ENCODE measurements around the gene IZUMO4. TPM values are rescaled to one million over a fixed set of nuclear protein-coding genes. Genes with fewer than 3 reads are reported as not detected.
A peak's percentile ranks its signal among the peaks of the same experiment; 100 is the strongest.

The IZUMO4 gene
- total RNA-seq, 1 experiment from 2014 or later = 4.0 TPM

DNA sequence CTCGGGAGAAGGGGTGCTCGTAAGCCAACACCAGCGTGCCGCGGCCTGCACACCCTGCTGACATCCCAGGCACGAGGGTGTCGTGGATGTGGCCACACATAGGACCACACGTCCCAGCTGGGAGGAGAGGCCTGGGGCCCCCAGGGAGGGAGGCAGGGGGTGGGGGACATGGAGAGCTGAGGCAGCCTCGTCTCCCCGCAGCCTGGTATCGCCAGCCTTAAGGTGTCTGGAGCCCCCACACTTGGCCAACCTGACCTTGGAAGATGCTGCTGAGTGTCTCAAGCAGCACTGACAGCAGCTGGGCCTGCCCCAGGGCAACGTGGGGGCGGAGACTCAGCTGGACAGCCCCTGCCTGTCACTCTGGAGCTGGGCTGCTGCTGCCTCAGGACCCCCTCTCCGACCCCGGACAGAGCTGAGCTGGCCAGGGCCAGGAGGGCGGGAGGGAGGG lies 2.4 kb downstream of the IZUMO4 start:
- DNase-seq (ENCODE audit: low spot score) = no peak
- in situ Hi-C loops (cut with HindIII; ENCODE audit: low sequenced_read_pairs) = no loop called here

DNA sequence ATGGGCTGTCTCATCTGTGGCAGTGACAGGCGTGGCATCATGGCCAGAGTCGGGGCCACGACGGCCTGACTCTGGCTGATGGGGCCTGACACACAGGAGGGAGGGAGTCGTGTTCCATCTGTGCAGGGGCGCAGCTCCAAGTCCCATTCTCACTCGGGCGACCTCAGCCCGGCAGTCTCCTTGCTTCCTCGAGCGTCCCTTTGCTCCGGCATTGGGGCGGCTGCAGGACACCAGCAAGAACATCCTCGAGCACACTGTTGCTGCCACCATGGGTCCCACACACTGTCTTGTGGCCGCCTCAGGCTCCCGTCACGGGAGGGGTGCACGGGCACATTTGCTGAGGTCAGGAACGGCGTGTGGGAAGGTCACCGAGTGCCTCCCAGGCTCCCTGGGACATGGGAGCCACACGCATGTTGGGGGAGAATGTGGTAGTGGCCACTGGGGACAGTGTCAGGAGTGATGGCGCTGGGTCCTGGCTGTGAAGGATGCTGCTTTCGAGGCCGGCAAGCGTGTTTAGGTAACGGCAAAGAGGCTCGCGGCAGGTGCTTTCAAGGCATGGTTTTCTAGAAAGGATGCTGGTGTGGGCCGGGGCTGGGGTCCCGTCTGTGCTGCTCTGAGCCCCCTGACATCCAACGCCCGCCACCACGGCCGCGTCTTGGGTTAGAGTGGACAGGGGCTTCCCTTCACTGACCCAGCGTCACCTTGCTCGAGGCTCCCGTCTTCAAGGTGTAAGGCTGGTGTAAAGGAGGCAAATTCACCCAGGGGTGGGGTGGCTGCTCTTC lies 3.4 kb downstream of the IZUMO4 start:
- DNase-seq (ENCODE audit: low spot score) = peak; percentile 25
- in situ Hi-C loops (cut with HindIII; ENCODE audit: low sequenced_read_pairs) = loop anchor here (25.0 kb wide), 1 partner anchor 112 kb away; no protein-coding TSS in a partner anchor

DNA sequence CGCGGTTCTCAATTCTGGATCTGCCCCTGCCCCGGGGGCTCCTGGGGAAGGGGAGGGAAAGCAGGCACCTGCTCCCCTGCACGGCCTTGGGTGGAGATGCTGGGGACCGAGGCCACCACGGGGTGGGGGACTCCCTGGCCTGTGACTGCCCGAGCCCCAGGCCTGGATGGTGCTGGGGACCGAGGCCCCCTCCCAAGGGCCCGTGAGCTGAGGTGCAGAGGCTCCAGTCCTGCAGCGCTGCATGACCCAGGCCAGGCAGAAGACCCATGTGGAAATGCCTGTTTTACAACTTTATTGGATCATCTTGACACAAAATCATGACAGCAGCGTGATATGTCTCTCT lies 4.0 kb downstream of the IZUMO4 start:
- no peak for DNase-seq (ENCODE audit: low spot score)
- in situ Hi-C loops (cut with HindIII; ENCODE audit: low sequenced_read_pairs) = loop anchor here (25.0 kb wide), 1 partner anchor 112 kb away; no protein-coding TSS in a partner anchor

DNA sequence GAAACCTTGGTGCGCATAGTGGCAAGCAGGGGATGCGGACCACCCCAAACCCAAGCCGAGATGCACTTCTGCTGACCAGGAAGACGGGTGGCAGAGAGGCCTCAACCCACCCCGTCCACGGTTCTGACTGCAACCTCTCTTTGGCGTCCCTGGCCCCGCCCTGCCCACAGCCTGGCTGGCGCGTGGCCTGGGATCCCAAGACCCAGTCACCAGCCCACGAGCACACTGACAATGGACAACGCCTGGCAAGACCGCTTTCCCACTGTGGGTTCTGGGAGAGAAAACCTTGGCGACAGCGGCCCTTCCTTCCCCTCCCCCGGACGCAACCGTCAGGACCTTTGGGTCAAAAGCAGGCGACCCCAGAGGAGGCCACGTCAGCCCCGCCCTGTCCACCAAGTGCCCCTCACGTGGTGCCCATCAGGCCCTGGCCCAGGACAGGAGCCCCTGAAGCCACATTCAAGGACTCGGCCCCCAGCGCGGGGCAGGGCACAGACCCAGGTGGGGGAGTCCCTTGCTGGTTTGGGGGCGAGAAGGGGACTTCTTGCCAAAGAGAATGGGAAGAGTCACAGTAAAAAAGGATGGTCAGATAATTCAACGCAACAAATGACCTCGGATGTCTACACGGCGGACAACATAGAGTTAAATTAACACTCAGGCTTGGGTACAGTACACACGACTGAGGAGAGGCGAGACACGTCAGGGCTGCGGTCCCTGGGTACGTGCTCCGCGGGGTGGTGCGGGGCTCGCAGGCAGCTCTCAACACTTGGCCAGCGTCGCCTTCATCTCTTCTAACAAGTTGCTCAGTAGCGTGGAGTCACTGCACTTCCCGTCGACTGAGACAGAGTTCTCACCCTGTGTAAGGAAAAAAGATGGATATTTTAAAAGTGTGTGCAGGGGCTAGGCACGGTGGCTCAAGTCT lies 5.0 kb downstream of the IZUMO4 start:
- no peak for DNase-seq (ENCODE audit: low spot score)
- in situ Hi-C loops (cut with HindIII; ENCODE audit: low sequenced_read_pairs) = loop anchor here (25.0 kb wide), 1 partner anchor 111 kb away; no protein-coding TSS in a partner anchor

DNA sequence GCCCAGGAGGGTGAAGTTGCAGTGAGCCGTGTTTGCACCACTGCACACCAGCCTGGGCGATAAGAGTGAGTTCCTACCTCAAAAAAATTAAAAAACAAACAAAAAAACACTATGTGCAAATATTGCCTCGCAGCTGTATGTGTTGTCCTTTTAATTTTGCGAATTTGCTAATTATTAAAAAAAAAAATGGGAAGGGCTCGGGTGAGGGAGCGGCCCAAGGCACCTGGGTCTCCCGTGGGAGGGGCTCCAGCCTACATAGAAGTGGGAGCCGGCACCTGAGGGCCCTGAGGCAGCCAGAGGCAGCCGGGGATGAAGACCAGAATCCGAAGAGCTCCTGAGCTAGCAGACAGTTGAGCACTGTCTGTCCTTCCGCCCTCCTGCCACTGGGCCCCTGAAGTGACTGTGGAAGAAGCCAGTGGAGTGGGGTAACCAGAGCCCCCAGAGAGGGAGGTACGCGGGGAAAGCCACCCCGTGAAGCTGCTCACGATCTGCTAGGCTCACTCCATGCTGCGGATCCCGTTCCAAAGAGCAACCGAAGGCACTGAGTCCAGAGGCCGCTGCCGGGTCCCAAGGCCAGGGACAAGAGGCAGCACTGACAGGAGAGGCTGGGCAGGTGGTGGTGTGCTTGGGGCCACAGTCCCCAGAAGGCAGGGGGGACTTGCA lies 6.5 kb downstream of the IZUMO4 start:
- in situ Hi-C loops (cut with HindIII; ENCODE audit: low sequenced_read_pairs) = loop anchor here (25.0 kb wide), 1 partner anchor 109 kb away; no protein-coding TSS in a partner anchor
- no peak for DNase-seq (ENCODE audit: low spot score)

DNA sequence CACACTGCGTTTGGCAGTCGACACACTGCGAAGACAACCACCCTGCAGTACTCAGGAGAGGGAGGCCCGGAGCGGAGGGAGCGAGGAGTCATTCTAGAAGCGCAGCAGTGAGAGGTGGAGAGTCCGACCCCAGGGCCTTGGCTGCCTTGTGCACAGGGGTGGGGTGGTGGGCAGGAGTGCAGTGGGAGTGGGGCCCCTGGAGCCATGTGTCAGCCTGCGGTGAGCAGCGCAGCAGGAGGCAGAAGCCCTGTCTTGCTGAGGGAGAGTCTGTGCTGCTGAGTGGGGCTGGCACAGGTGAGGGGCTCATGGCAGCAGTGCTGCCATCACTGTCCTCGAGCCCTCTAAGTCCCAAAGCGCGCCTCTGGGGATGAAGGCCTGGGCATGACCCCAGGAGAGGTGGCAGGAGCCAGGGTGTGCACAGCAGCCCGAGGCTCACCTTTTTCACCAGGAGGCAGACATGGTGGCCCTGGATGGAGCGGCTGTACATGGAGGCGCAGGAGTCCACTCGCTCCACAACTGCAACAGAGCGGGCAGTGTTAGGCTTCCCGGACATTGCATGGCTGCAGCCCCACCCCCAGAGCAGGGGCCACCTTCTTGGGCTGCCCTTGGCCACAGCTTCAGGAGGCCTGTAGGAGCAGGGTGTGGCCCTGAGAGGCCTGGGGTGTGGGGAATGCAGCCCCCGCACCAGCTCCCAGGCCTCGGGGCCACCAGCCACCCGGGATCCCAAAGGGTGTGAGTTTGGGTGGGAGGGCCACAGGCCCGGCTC lies 11.7 kb downstream of the IZUMO4 start:
- in situ Hi-C loops (cut with HindIII; ENCODE audit: low sequenced_read_pairs) = loop anchor here (25.0 kb wide), 1 partner anchor 104 kb away; no protein-coding TSS in a partner anchor
- DNase-seq (ENCODE audit: low spot score) = no peak

DNA sequence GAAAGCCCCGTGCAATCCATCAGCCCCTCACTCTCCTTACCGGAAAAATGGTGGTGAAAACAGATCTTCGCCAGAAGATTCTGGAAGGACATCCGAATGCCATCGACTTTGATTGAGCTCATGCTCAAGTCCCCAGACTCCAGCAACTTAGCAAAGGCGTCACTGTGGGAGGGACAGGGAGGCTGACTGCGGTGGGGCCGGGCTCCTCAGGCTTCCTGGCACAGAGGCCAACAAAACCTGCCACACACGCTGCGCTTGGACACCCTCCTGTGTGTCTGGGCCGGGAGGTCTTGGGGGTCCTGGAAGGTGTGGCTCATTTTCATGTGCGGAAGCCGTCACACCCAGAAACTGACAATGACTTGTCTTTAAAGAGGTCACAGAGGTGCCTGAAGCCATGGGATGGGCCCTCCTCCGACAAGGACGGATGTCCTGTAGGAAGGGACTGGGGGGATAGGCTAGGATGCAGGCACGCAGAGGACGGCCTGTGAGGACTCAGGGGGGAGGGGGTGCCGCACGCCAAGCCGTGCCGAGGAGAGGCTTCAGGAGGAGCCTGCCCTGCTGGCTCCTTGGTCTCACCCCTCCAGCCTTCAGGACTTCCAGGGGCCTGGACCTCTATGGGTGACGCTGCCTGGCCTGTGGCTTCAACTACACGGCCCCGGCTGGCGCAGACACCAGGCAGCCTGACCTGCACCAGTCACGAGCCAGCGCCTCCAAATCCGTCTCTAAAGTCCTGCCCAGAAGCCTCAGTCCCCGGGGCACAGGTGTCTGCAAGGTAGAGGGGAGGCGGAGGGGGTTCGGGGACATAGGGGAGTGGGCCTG lies 12.5 kb downstream of the IZUMO4 start:
- in situ Hi-C loops (cut with HindIII; ENCODE audit: low sequenced_read_pairs) = loop anchor here (25.0 kb wide), 1 partner anchor 103 kb away; no protein-coding TSS in a partner anchor

DNA sequence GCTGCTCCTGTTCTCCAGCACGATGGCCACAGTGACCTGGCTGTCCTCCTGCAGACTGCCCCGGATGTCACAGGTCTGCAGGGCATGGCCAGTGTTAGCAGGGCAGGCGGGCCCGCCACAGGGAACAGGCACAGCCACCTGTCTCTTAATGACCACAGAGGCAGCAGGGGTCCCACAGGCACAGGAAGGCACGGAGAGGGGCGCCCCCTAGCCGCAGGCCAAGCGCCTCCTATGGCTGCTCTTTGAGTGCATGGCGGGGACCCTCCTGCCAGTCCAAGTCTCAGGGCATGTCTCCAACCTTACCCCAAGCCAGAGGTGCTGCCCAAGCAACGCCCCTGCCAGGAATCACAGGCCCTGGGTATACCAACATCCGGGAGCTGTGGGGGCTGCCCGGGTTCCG lies 14.1 kb downstream of the IZUMO4 start:
- DNase-seq (ENCODE audit: low spot score) = peak; percentile 94
- in situ Hi-C loops (cut with HindIII; ENCODE audit: low sequenced_read_pairs) = loop anchor here (25.0 kb wide), 1 partner anchor 101 kb away; no protein-coding TSS in a partner anchor

More for the DNA sequence above, 12.5 kb downstream of the IZUMO4 start:
- DNase-seq (ENCODE audit: low spot score) = no peak

DNA sequence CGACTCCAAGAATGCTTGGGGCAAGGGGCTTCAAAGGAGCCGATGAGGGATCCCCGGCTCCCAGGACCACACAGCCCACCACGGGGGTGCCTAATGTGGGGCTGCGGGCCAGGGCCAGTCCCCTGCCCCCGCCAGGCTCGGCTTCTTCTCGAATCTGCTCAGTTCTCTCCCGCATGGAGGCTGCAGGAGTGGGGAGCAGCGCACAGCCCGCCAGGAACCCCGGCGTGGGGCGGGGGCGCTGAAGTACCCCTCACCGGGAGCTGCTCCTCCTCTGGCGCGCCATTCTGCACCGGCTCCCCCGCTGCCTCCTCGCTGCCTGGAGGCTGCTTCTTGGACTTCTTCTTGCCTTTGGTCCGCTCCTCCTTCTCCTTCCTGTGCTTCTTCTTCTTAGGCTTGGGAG lies 14.7 kb downstream of the IZUMO4 start:
- in situ Hi-C loops (cut with HindIII; ENCODE audit: low sequenced_read_pairs) = loop anchor here (25.0 kb wide), 1 partner anchor 101 kb away; no protein-coding TSS in a partner anchor
- DNase-seq (ENCODE audit: low spot score) = no peak

DNA sequence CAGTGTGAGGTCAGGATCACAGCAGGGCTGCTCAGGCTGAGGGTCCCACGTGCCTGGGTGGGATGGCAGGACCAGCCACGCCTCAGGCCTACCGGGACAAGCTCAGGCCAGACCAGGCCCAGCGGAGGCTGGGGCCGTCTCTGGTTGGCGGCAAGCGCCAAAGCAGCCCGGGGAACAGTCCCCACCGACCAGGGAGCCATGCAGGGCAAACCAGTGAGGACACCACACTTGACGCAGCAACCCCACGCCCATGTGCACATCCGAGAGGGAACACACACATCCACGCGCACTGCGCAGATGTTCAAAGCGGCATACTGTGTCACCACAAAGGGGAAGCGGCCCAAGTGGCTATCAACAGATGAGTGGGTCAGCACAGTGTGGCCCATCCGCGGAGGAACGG lies 15.2 kb downstream of the IZUMO4 start:
- no peak for DNase-seq (ENCODE audit: low spot score)
- in situ Hi-C loops (cut with HindIII; ENCODE audit: low sequenced_read_pairs) = loop anchor here (25.0 kb wide), 1 partner anchor 100 kb away; no protein-coding TSS in a partner anchor

DNA sequence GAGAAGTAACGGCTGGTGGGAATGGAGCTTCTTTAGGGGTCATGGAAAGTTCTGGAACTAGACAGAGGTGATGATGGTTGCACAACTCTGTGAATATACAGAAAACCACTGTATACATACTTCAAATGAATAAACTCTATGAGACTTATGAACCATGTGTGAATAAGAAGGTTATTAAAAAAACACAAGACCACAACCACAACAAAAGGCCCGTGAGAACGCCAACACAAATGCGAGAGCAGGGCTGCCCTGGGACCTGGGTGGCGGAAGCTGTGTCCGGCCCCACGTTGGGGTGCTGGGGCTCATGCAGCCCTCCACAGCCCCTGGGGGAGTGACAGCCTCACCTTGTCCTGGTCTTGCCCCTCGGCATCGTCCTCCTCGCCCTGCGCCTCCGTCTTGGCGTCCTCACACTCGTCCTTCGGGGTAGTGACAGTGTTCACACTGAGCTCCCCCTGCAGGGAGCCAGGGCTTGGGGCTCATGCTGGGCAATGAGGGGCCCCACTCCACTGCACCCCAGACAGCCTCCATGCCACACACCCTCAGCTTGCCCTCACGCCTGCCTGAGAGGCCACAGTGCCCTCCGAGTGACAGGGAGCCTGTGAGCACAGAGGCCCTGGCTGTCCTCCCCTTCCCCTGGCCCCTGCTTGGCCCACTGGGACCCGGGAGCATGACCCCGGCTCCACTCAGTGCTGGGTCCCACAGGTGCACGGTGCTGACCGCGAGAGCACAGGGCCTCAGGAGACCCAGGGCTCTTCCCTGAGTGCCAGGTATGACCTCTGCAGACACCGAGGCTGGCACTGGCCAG lies 16.0 kb downstream of the IZUMO4 start:
- in situ Hi-C loops (cut with HindIII; ENCODE audit: low sequenced_read_pairs) = loop anchor here (25.0 kb wide), 1 partner anchor 100 kb away; no protein-coding TSS in a partner anchor
- no peak for DNase-seq (ENCODE audit: low spot score)

DNA sequence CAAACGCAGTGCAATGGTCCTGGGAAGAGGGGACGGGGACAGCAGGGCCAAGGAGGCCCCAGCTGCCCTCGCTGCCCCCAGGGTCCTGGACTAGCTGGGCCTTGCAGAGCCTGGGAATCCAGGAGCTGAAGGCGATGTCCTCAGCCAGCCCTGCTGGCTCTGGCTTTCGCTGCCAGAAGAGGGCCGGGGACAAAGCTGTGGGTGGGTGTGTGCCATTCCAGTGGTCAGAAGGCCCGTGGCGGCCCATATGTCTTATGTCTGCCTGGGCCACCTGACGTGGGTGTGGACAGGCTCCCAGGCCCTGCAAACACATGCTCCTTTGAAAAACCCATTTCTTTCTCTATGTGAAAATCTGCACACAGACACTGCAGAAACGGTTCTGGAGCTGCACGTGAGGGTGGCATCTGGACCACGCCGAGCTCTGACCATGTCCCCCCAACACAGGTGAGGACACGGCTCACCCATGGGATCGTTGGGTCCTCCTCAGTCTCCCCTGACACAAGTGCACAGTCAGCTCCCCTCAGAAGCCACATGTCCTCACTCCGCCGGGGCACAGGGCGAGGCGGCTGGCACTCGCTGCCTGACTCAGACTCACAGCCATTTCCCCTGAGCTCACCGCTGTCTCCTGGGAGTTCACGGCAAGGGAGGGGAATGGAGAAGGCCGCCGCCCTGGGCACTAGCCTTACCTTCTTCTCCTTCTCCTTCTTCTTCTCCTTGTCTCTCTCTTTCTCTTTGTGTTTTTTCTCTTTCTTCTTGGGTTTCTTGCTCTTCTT lies 16.9 kb downstream of the IZUMO4 start:
- in situ Hi-C loops (cut with HindIII; ENCODE audit: low sequenced_read_pairs) = loop anchor here (25.0 kb wide), 1 partner anchor 99 kb away; no protein-coding TSS in a partner anchor
- DNase-seq (ENCODE audit: low spot score) = peak; percentile 84

DNA sequence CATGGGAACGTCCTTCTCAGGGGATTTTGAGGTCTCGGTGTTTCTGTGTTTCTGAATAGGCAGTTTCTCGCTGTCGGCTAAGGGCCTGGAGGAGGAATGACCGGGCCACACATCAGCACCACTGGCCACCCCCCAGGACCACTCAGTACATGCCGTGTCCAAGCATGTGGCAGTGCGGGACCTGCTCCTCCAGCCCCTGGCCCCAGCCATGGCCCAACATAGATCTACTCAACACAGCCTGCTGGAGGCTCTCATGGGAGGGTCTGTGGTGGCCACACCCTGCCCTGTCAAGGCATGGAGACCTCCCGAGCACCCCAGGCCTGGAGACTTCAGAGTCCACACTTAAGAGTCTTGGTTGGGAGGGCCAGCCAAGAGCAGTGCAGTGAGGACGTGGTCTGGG lies 17.5 kb downstream of the IZUMO4 start:
- in situ Hi-C loops (cut with HindIII; ENCODE audit: low sequenced_read_pairs) = loop anchor here (25.0 kb wide), 1 partner anchor 98 kb away; no protein-coding TSS in a partner anchor

DNA sequence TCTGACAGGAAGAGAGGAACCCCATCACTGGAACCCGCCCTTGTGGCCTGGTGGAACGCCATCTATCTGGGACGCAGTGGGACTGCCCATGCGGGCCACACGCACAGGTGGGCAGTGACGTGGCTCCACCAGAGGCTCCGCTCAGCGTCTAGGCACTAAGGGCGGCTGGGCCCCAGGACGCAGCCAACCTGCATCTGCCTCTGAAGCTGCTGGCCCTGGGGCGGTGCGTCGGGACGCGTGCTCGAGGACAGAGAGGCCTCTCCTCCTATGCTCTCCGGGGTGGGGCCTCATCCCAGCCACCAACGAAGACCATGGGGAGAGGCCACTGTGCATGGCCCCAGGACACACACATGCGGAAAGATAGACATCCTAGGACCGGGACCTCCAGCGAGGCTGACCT lies 18.1 kb downstream of the IZUMO4 start:
- in situ Hi-C loops (cut with HindIII; ENCODE audit: low sequenced_read_pairs) = loop anchor here (25.0 kb wide), 1 partner anchor 97 kb away; no protein-coding TSS in a partner anchor

More for the DNA sequence above, 17.5 kb downstream of the IZUMO4 start:
- no peak for DNase-seq (ENCODE audit: low spot score)

DNA sequence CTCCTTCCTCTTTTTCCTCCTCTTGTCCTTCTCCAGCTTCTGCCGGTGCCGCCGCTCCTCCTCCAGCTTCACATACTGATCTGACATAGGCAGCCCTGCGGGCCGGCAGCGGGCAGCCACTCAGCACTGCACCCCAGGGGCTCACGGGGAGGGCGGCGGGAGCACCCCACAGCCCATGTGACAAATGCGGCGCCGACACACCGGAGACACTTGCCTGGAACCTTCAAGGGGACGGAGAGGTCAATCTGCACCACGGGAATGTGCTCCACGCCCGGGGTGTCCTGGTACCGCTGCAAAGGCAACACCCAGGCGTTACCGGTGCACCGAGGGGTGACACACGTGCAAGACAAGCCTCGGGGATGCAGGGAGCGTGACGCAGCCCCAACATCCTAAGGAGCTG lies 18.6 kb downstream of the IZUMO4 start:
- no peak for DNase-seq (ENCODE audit: low spot score)
- in situ Hi-C loops (cut with HindIII; ENCODE audit: low sequenced_read_pairs) = loop anchor here (25.0 kb wide), 1 partner anchor 97 kb away; no protein-coding TSS in a partner anchor

More for the DNA sequence above, 18.1 kb downstream of the IZUMO4 start:
- DNase-seq (ENCODE audit: low spot score) = no peak

All from G401 (cell line).